WI38 (cell line): ENCODE results near the gene MFNG.
"Not testable (repeated sequence)": the region's sequence is repeated elsewhere in the genome, so short reads cannot be mapped to it uniquely, and the experiment has no call there.

ENCODE experiments used
- H3K4me3 ChIP-seq: 2 replicates; pipeline ENCODE4 v1.5.1; 2011; ENCODE audit warnings: low read depth, mild to moderate bottlenecking, control low read depth, low read length
- TF ChIP-seq, protein P1 (sequence below): IDR thresholded peaks from 2 replicates; pipeline ENCODE4 v1.5.1; 2012; ENCODE audit warnings: low read depth, mild to moderate bottlenecking, control low read depth, low read length

Gene MFNG

DNA sequence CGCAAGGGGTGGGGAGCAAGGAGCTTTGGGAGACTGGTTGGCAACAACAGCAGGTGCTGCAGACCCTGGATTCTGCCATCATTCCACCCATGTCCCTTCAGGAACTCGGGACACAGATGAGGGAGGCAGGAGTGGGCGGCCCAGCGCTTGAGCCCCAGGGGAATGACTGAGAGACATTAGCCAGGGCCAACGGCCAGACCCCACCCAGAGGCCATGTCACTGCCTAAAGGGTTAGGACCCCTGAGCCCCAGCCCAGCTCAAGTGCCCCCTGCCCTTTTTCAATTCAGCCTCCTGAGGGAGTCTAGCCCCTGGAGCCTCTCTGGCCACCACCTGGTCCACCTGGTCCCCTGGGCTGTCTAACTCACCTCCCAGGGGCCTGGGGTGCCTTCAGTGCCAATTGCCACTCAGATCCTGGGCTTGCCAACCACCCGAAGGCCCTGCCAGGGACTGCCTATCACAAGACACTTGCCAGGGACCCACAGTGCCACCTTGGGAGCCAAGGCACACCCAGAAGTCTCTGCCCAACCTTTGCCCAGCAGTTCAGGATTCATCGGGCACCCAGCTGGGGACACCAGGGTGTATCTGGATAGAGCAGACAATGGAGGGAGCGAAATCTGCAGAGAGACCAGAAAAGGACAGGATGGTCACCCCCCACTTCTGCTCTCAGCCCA is 16.6 kb downstream of the MFNG start:
- TF ChIP-seq, protein P1, sequence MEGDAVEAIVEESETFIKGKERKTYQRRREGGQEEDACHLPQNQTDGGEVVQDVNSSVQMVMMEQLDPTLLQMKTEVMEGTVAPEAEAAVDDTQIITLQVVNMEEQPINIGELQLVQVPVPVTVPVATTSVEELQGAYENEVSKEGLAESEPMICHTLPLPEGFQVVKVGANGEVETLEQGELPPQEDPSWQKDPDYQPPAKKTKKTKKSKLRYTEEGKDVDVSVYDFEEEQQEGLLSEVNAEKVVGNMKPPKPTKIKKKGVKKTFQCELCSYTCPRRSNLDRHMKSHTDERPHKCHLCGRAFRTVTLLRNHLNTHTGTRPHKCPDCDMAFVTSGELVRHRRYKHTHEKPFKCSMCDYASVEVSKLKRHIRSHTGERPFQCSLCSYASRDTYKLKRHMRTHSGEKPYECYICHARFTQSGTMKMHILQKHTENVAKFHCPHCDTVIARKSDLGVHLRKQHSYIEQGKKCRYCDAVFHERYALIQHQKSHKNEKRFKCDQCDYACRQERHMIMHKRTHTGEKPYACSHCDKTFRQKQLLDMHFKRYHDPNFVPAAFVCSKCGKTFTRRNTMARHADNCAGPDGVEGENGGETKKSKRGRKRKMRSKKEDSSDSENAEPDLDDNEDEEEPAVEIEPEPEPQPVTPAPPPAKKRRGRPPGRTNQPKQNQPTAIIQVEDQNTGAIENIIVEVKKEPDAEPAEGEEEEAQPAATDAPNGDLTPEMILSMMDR, result no peak
- H3K4me3 ChIP-seq, result no peak overlapping the region

DNA sequence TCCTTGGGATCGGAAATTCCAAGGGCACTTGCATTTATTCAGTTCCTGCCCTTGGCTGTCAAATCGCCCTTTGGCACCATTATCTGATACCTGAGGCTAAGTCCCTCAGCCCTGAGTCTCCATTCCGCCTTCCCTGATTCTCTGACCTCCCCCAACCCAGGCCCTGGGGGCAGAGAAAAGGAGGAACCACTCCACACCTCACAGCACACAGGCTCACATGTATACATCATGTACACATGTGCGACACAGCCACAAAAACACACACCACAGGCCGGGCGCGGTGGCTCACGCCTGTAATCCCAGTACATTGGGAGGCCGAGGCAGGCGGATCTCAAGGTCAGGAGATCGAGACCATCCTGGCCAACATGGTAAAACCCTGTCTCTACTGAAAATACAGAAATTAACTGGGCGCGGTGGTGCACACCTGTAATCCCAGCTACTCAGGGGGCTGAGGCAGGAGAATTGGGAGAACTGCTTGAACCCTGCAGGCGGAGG is 17.9 kb downstream of the MFNG start:
- not testable (repeated sequence) for H3K4me3 ChIP-seq

- H3K4me3 ChIP-seq, result no peak overlapping the region
- TF ChIP-seq, protein P1, result no peak
Measured at GRCh38 chr22:37467391-37467955, 18.7 kb downstream of the MFNG start.

GRCh38 chr22:37464181-37464580 is 22.0 kb downstream of the MFNG start:
- TF ChIP-seq, protein P1, result no peak
- H3K4me3 ChIP-seq, result no peak overlapping the region

- H3K4me3 ChIP-seq, result no peak overlapping the region
- TF ChIP-seq, protein P1, result no peak
Measured at GRCh38 chr22:37462983-37463382, 23.2 kb downstream of the MFNG start.

GRCh38 chr22:37462436-37462835 is 23.7 kb downstream of the MFNG start:
- TF ChIP-seq, protein P1, result no peak
- no peak overlapping the region for H3K4me3 ChIP-seq

GRCh38 chr22:37461961-37462360 is 24.2 kb downstream of the MFNG start:
- TF ChIP-seq, protein P1, result no peak
- no peak overlapping the region for H3K4me3 ChIP-seq

- TF ChIP-seq, protein P1, result no peak
- H3K4me3 ChIP-seq, result no peak overlapping the region
Measured at GRCh38 chr22:37460684-37461083, 25.5 kb downstream of the MFNG start.
